Measurements from ENCODE around the gene BST1. TPM values are rescaled to one million over a fixed set of nuclear protein-coding genes. Genes with fewer than 3 reads are reported as not detected.

BST1 gene, protein sequence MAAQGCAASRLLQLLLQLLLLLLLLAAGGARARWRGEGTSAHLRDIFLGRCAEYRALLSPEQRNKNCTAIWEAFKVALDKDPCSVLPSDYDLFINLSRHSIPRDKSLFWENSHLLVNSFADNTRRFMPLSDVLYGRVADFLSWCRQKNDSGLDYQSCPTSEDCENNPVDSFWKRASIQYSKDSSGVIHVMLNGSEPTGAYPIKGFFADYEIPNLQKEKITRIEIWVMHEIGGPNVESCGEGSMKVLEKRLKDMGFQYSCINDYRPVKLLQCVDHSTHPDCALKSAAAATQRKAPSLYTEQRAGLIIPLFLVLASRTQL
- 0.36 TPM for polyA plus RNA-seq (2012; ENCODE audit: insufficient read length, low read depth)

GRCh38 chr4:15702941-15703403, at the start of gene BST1:
Gene BST1 (plus strand): TSS chr4:15703065. CDS start chr4:15703145, 80 bp downstream.
- no peak for TF ChIP-seq TAF1 (IDR thresholded peaks at IDR 0.05; ENCODE audit: borderline replicate concordance, insufficient read depth, low read length)
- no peak for TF ChIP-seq FOXP2 (optimal IDR thresholded peaks at IDR 0.05; ENCODE audit: borderline replicate concordance, extremely low read depth, extremely low read length, insufficient read depth)
- no peak for TF ChIP-seq REST (IDR thresholded peaks at IDR 0.05; ENCODE audit: insufficient read depth in 1 of 2, low read depth in 2 of 2, low read length in 2 of 2)
- no peak for TF ChIP-seq SIN3A (IDR thresholded peaks at IDR 0.05; ENCODE audit: borderline replicate concordance, insufficient read depth, low read length)
- no peak for TF ChIP-seq POLR2AphosphoS5 (IDR thresholded peaks at IDR 0.05; ENCODE audit: low read depth, low read length)

DNA sequence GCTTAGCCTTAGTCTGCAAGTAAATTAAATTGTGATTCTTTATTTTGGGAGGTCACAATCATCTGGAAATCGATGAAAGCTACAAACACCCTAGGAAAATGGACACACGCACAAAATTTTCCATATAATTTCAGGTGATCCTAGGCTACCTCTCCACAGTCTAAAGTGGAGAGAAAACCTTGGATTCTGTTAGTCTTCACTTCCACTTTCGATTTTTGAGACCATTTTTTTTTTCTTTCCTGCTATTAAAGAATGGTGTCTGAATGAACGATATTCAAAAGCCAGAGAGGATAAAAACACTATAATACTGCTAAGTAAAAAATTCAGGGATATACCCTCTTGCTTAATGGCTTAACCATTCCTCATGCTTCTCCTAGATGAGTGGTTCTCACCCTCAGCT, 49.4 kb upstream of the BST1 start:
- TF ChIP-seq REST (IDR thresholded peaks at IDR 0.05; ENCODE audit: insufficient read depth in 1 of 2, low read depth in 2 of 2, low read length in 2 of 2) (no peak), SIN3A (IDR thresholded peaks at IDR 0.05; ENCODE audit: borderline replicate concordance, insufficient read depth, low read length) (no peak), POLR2AphosphoS5 (IDR thresholded peaks at IDR 0.05; ENCODE audit: low read depth, low read length) (no peak), FOXP2 (optimal IDR thresholded peaks at IDR 0.05; ENCODE audit: borderline replicate concordance, extremely low read depth, extremely low read length, insufficient read depth) (no peak), TAF1 (IDR thresholded peaks at IDR 0.05; ENCODE audit: borderline replicate concordance, insufficient read depth, low read length) (no peak)

GRCh38 chr4:15653864-15654592, 48.8 kb upstream of the BST1 start:
- no peak for TF ChIP-seq FOXP2 (optimal IDR thresholded peaks at IDR 0.05; ENCODE audit: borderline replicate concordance, extremely low read depth, extremely low read length, insufficient read depth)
- no peak for TF ChIP-seq REST (IDR thresholded peaks at IDR 0.05; ENCODE audit: insufficient read depth in 1 of 2, low read depth in 2 of 2, low read length in 2 of 2)
- no peak for TF ChIP-seq SIN3A (IDR thresholded peaks at IDR 0.05; ENCODE audit: borderline replicate concordance, insufficient read depth, low read length)
- TF ChIP-seq TAF1 (IDR thresholded peaks at IDR 0.05; ENCODE audit: borderline replicate concordance, insufficient read depth, low read length) = no peak
- no peak; the same call in 1 of the 2 replicates for TF ChIP-seq POLR2AphosphoS5 (IDR thresholded peaks at IDR 0.05; ENCODE audit: low read depth, low read length)

GRCh38 chr4:15654593-15655222, 48.2 kb upstream of the BST1 start:
- no peak for TF ChIP-seq SIN3A (IDR thresholded peaks at IDR 0.05; ENCODE audit: borderline replicate concordance, insufficient read depth, low read length)
- TF ChIP-seq FOXP2 (optimal IDR thresholded peaks at IDR 0.05; ENCODE audit: borderline replicate concordance, extremely low read depth, extremely low read length, insufficient read depth) = no peak
- TF ChIP-seq TAF1 (IDR thresholded peaks at IDR 0.05; ENCODE audit: borderline replicate concordance, insufficient read depth, low read length) = no peak; the same call in 1 of the 2 replicates
- no peak for TF ChIP-seq POLR2AphosphoS5 (IDR thresholded peaks at IDR 0.05; ENCODE audit: low read depth, low read length)
- no peak for TF ChIP-seq REST (IDR thresholded peaks at IDR 0.05; ENCODE audit: insufficient read depth in 1 of 2, low read depth in 2 of 2, low read length in 2 of 2)

Measured in PFSK-1 (cell line).